Kidney (tissue), 14 donors: ENCODE results near the gene CTNNBL1. TPM values are rescaled to one million over a fixed set of nuclear protein-coding genes. Genes with fewer than 3 reads are reported as not detected.
"Not testable (repeated sequence)": the region's sequence is repeated elsewhere in the genome, so short reads cannot be mapped to it uniquely, and the experiment has no call there.

ENCODE experiments used
- DNase-seq, 5 donors: peaks; one replicate each; pipeline ENCODE4 v3.0.0-alpha.2; 2013 to 2020
- FAIRE-seq: peaks from 2 replicates; lab custom pipeline; 2012; peaks lifted over from hg19 to GRCh38; lab: Jason Lieb, UNC
- H3K27ac ChIP-seq, 2 donors: one replicate each; pipeline ENCODE4 v1.7.0; 2013; ENCODE audit warnings: low read depth in 2 of 2, low read length in 2 of 2, inconsistent platforms in 1 of 2
- H3K27me3 ChIP-seq: one replicate; pipeline ENCODE4 v1.7.1; 2013; ENCODE audit warnings: low read length, inconsistent platforms; ENCODE audit not compliant: control insufficient read depth, insufficient read depth
- H3K36me3 ChIP-seq, 3 donors: one replicate each; pipeline versions ENCODE4 v1.7.0 to v1.7.1; 2013; ENCODE audit warnings: low read length in 3 of 3, control low read depth in 1 of 3, inconsistent platforms in 1 of 3; ENCODE audit not compliant: insufficient read depth in 3 of 3, control insufficient read depth in 2 of 3
- H3K4me1 ChIP-seq, 3 donors: one replicate each; pipeline versions ENCODE4 v1.7.0 to v1.7.1; 2013; ENCODE audit warnings: low read length in 3 of 3, inconsistent platforms in 1 of 3, low read depth in 1 of 3; ENCODE audit not compliant: control insufficient read depth in 2 of 3, insufficient read depth in 2 of 3
- H3K4me3 ChIP-seq, 3 donors: one replicate each; pipeline versions ENCODE4 v1.7.0 to v1.8.1; 2013; ENCODE audit warnings: low read length in 3 of 3, control low read depth in 1 of 3, inconsistent platforms in 1 of 3
- H3K9ac ChIP-seq, 3 donors: one replicate each; pipeline versions ENCODE4 v1.7.0 to v1.7.1; 2013; ENCODE audit warnings: low read length in 3 of 3, control low read depth in 1 of 3, inconsistent platforms in 1 of 3
- H3K9me3 ChIP-seq, 3 donors: one replicate each; pipeline versions ENCODE4 v1.7.0 to v1.7.1; 2013; ENCODE audit warnings: low read length in 3 of 3, control low read depth in 1 of 3, inconsistent platforms in 1 of 3; ENCODE audit not compliant: control insufficient read depth in 2 of 3, insufficient read depth in 1 of 3
- CTCF ChIP-seq: IDR thresholded peaks from 3 replicates; pipeline ENCODE4 v1.5.1; 2012; ENCODE audit warnings: mild to moderate bottlenecking, moderate library complexity, borderline replicate concordance; ENCODE audit not compliant: insufficient read depth; ENCODE audit errors: extremely low read depth
- intact Hi-C: fragments of 100-400 bp; cut with DNase I; formaldehyde crosslinking; loops from one replicate; pipeline ENCODE4 v1.11.1; 2022
- polyA plus RNA-seq: library from polyadenylated mRNA; stranded (reverse); fragments of 350-450 nt; fragmentation: Illumina TruSeq; extraction: RNeasy Lipid Tissue Mini Kit (QIAGEN cat#74804); gene quantifications from one replicate; pipeline ENCODE4 v1.2.3, GENCODE V29; 2014; ENCODE audit warnings: low read depth, low replicate concordance; ENCODE audit not compliant: insufficient read depth
- total RNA-seq: library from RNA; stranded (reverse); fragmentation: NEBNext Ultra II Directional; extraction: Animal tissue kit (Norgen Biotek cat#: 25700); gene quantifications from one replicate; pipeline ENCODE4 v1.2.1, GENCODE V29; 2021
- donor health status: control.
- donor health status: control.
- donor health status: control.
- donor health status: control.
- donor health status: control.
- donor health status: DM: yes; HTN: yes; CAD: no.
- donor health status: Normal renal cell carcinoma (clear cell type).

CTNNBL1 gene
- total and polyA plus RNA-seq, 2 donors from 2014 or later, result 40.9 to 70.9 TPM

DNA sequence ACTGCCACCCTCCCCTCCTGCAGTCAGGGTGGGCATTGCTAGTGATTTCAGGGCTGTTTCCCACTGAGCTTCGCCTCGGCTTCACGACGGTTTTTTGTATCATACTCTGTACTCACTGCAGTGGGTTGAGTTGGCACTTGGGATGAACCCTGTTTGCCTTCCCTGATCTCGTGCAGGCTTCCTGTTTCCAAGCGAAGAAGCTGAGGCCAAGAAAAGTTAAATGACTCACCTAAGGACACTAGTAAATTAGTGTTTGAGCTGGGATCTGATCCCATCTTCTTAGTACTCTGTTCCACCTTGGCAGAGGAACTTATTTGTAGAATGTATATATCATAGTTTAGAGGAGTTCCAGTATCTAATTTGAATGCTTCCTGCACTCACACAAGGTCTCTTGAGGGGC, 158.8 kb downstream of the CTNNBL1 start:
- Histone ChIP-seq H3K27me3 (no peaks in the 10 kb centered on the region), H3K9me3 (no peaks in the 10 kb centered on the region), H3K9ac (no peak overlapping the region), H3K4me1 (no peaks in the 10 kb centered on the region), H3K36me3 (peaks cover 0 to 7% (median 5%) of the 10 kb centered on the region in 3 donors), H3K4me3 (no peak overlapping the region), H3K27ac (no peak overlapping the region)
- FAIRE-seq (no peak), DNase-seq (no peak)
- no peak for TF ChIP-seq CTCF
- intact Hi-C loops, result no loop called here

DNA sequence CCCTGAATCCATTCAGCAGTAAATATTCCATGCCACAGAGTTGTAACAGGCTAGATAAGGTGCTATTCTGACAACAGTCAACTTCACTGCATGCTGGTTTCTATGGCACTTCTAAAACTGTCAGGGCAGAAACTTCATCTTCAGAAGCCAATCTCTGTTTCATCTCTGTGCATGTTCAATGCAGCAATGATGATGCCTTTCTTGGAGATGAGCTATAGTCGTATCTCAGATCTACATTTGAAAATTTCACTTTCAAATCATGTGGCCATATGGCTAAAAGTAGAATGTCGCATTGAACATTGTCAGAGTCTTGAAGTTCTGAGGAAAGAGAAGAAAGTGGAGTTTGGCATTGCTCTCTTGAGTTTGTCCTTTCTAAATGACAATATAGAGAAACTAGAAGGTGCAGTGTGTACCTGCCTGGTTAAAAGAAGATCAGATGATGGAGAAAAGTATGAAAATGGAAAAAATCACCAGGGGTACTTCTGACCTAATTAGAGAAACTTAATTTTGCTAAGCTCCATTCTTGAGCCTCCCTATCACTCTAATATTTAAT, 160.1 kb downstream of the CTNNBL1 start:
- H3K27me3 ChIP-seq, result no peaks in the 10 kb centered on the region
- intact Hi-C loops, result no loop called here
- H3K9me3 ChIP-seq, result no peaks in the 10 kb centered on the region
- no peak for DNase-seq
- no peak for FAIRE-seq
- peaks cover 0 to 7% (median 7%) of the 10 kb centered on the region in 3 donors for H3K36me3 ChIP-seq
- no peak overlapping the region for H3K9ac ChIP-seq
- TF ChIP-seq CTCF, result no peak
- H3K27ac ChIP-seq, result no peak overlapping the region
- no peaks in the 10 kb centered on the region for H3K4me1 ChIP-seq
- no peak overlapping the region for H3K4me3 ChIP-seq

- H3K4me1 ChIP-seq, H3K27me3 ChIP-seq, H3K27ac ChIP-seq, H3K4me3 ChIP-seq, H3K9ac ChIP-seq, DNase-seq, intact Hi-C loops, FAIRE-seq, H3K9me3 ChIP-seq: not testable (repeated sequence)
- peaks cover 3 to 18% (median 14%) of the 10 kb centered on the region in 3 donors for H3K36me3 ChIP-seq
These were observed 162.2 kb downstream of the CTNNBL1 start for GRCh38 chr20:37856034-37856433.

DNA sequence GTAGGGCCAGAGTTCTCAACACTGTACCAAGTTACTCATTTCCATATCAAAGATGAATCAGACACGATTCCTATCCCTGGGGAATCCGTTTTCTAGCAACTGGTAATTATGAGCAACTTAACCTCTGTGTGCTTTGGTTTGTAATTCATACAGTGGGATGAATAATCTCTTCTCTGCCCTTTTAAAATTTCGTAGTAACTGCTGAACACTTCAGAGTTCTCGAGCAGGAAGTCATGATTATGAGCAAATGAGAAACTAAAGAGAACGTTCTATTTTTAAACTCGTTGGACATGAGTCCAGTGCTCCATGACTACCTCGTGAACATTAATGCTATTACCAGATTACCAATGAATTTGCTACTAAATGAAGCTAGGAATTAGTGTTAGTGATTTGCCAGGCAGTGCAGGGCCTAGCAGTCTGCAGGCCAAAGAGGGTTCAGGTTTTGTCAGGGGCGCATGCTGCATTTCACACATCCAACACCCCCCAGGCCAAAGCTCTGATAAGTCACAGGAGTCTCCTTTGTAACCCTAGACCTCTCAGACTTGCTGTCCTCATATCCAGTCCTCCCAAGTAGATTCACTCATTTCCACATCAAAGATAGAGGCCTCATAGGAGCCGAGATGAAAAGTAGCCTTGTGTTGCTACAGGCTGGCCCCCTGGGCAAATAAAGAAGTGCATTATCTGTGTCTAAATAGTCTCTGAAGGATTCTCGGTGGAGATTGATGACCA, 163.3 kb downstream of the CTNNBL1 start:
- Histone ChIP-seq H3K4me3 (no peak overlapping the region), H3K27me3 (no peaks in the 10 kb centered on the region), H3K9me3 (no peaks in the 10 kb centered on the region), H3K27ac (no peak overlapping the region), H3K9ac (no peak overlapping the region), H3K4me1 (no peaks in the 10 kb centered on the region), H3K36me3 (peaks cover 3 to 25% (median 15%) of the 10 kb centered on the region in 3 donors)
- no peak for TF ChIP-seq CTCF
- FAIRE-seq (no peak), DNase-seq (no peak)
- intact Hi-C loops, result no loop called here
